H1 (cell line): ENCODE measurements around the gene ACOX1. TPM values are rescaled to one million over a fixed set of nuclear protein-coding genes. Genes with fewer than 3 reads are reported as not detected.

Source experiments
- CTCF ChIA-PET: fragments of 300-600 bp; sonication (Branson Sonifier 250); formaldehyde crosslinking; loops from one replicate; lab custom pipeline; 2021; ENCODE audit not compliant: partially characterized antibody; lab: Charles Lee
- POLR2A ChIA-PET: fragments of 300-600 bp; sonication (Branson Sonifier 250); formaldehyde crosslinking; loops from one replicate; lab custom pipeline; 2021; ENCODE audit warnings: inconsistent platforms; ENCODE audit not compliant: partially characterized antibody; lab: Charles Lee
- DNase-seq, 2 experiments: peaks; one replicate each; pipeline versions ENCODE4 v3.0.0 to v3.0.0-alpha.2; 2010 to 2022; ENCODE audit warnings: low spot score in 2 of 2, low read depth in 1 of 2, mixed read lengths in 1 of 2
- FAIRE-seq: peaks from 2 replicates; lab custom pipeline; 2011; peaks lifted over from hg19 to GRCh38; lab: Jason Lieb, UNC
- H2AFZ ChIP-seq: 2 replicates; pipeline ENCODE4 v1.8.1; 2012; ENCODE audit warnings: low read length, inconsistent platforms
- H2AK5ac ChIP-seq: 2 replicates; pipeline ENCODE4 v1.6.1; 2013; ENCODE audit warnings: low read depth, low read length
- H2BK120ac ChIP-seq: replicated peaks from 2 replicates; pipeline ENCODE3; 2013; ENCODE audit warnings: low read depth, low read length, inconsistent platforms
- H2BK12ac ChIP-seq: 2 replicates; pipeline ENCODE4 v1.6.1; 2013; ENCODE audit warnings: low read depth, low read length
- H2BK15ac ChIP-seq: 2 replicates; pipeline ENCODE4 v1.6.1; 2013; ENCODE audit warnings: low read length
- H2BK20ac ChIP-seq: 2 replicates; pipeline ENCODE4 v1.6.1; 2013; ENCODE audit warnings: low read length
- H2BK5ac ChIP-seq: 2 replicates; pipeline ENCODE4 v1.6.1; 2013; ENCODE audit warnings: low read depth, low read length
- H3K14ac ChIP-seq: 2 replicates; pipeline ENCODE4 v1.6.1; 2013; ENCODE audit warnings: inconsistent platforms; ENCODE audit not compliant: insufficient read length
- H3K18ac ChIP-seq: 2 replicates; pipeline ENCODE4 v1.6.1; 2013; ENCODE audit warnings: low read length; ENCODE audit errors: extremely low read depth
- H3K23ac ChIP-seq: 2 replicates; pipeline ENCODE4 v1.6.1; 2013; ENCODE audit warnings: inconsistent platforms; ENCODE audit not compliant: insufficient read length
- H3K23me2 ChIP-seq: 2 replicates; pipeline ENCODE4 v1.6.1; 2013; ENCODE audit warnings: low read depth, low read length
- H3K27ac ChIP-seq: 2 replicates; pipeline ENCODE4 v1.6.1; 2011; ENCODE audit warnings: low read depth, low read length, inconsistent platforms
- H3K27me3 ChIP-seq, 4 experiments: replicated peaks in 1 of 4; 1 replicate in 1 of 4; 2 replicates in 3 of 4; pipeline versions ENCODE4 v1.6.1 to v1.8.1; 2011 to 2013; ENCODE audit warnings: low read length in 3 of 4, mild to moderate bottlenecking in 3 of 4, inconsistent platforms in 2 of 4, mixed read lengths in 2 of 4, moderate library complexity in 1 of 4; ENCODE audit not compliant: control insufficient read depth in 3 of 4, insufficient read depth in 3 of 4; ENCODE audit errors: extremely low read depth in 1 of 4
- H3K36me3 ChIP-seq, 4 experiments: 2 replicates each; pipeline versions ENCODE4 v1.6.1 to v1.8.1; 2011 to 2013; ENCODE audit warnings: mild to moderate bottlenecking in 4 of 4, low read length in 3 of 4, moderate library complexity in 2 of 4, control low read depth in 1 of 4, inconsistent platforms in 1 of 4; ENCODE audit not compliant: insufficient read depth in 4 of 4, control insufficient read depth in 2 of 4
- H3K4ac ChIP-seq: replicated peaks from 2 replicates; pipeline ENCODE3; 2013; ENCODE audit warnings: low read length, low read depth, mixed read lengths, inconsistent platforms; ENCODE audit not compliant: insufficient read length
- H3K4me1 ChIP-seq, 4 experiments: replicated peaks in 1 of 4; 1 replicate in 1 of 4; 2 replicates in 3 of 4; pipeline versions ENCODE4 v1.6.1 to v1.8.1; 2011 to 2013; ENCODE audit warnings: low read length in 3 of 4, inconsistent platforms in 2 of 4, mixed read lengths in 1 of 4; ENCODE audit not compliant: insufficient read depth in 4 of 4, control insufficient read depth in 3 of 4
- H3K4me2 ChIP-seq, 2 experiments: 2 replicates each; pipeline versions ENCODE4 v1.6.1 to v1.8.1; 2011 to 2013; ENCODE audit warnings: low read depth in 2 of 2, low read length in 2 of 2, control low read depth in 1 of 2, inconsistent platforms in 1 of 2, mild to moderate bottlenecking in 1 of 2; ENCODE audit not compliant: insufficient read depth in 1 of 2
- H3K4me3 ChIP-seq, 4 experiments: fragments of 200-600, 300-600 bp in 1 of 4; sonication (generic), shearing (Covaris generic), sonication (Bioruptor Twin) in 1 of 4; 2 replicates each; pipeline versions ENCODE4 v1.5.1 to v1.8.1; 2011 to 2016; ENCODE audit warnings: low read length in 4 of 4, low read depth in 3 of 4, control low read depth in 2 of 4, inconsistent platforms in 2 of 4, mild to moderate bottlenecking in 2 of 4, mixed read lengths in 1 of 4, moderate library complexity in 1 of 4; ENCODE audit not compliant: insufficient read depth in 2 of 4; ENCODE audit errors: extremely low read depth in 1 of 4
- H3K56ac ChIP-seq: replicated peaks from 2 replicates; pipeline ENCODE3; 2013; ENCODE audit warnings: low read depth, mild to moderate bottlenecking, mixed read lengths, low read length, inconsistent platforms; ENCODE audit not compliant: insufficient read length
- H3K79me1 ChIP-seq: 2 replicates; pipeline ENCODE4 v1.6.1; 2013; ENCODE audit warnings: low read depth, low read length, control low read depth
- H3K79me2 ChIP-seq, 2 experiments: 2 replicates each; pipeline versions ENCODE4 v1.6.1 to v1.8.1; 2012 to 2013; ENCODE audit warnings: low read length in 2 of 2, mild to moderate bottlenecking in 2 of 2, inconsistent platforms in 1 of 2; ENCODE audit not compliant: insufficient read depth in 2 of 2, control insufficient read depth in 1 of 2
- H3K9ac ChIP-seq, 4 experiments: replicated peaks in 1 of 4; 1 replicate in 1 of 4; 2 replicates in 3 of 4; pipeline versions ENCODE4 v1.6.1 to v1.8.1; 2011 to 2013; ENCODE audit warnings: low read depth in 3 of 4, low read length in 3 of 4, control low read depth in 2 of 4, mild to moderate bottlenecking in 2 of 4, moderate library complexity in 2 of 4, inconsistent platforms in 1 of 4; ENCODE audit errors: extremely low read depth in 1 of 4
- H3K9me3 ChIP-seq, 2 experiments: 2 replicates each; pipeline versions ENCODE4 v1.6.1 to v1.8.1; 2012 to 2013; ENCODE audit warnings: mild to moderate bottlenecking in 2 of 2, moderate library complexity in 2 of 2, control low read depth in 1 of 2, inconsistent platforms in 1 of 2, low read depth in 1 of 2, low read length in 1 of 2, mixed read lengths in 1 of 2; ENCODE audit not compliant: insufficient read depth in 2 of 2
- H4K20me1 ChIP-seq, 2 experiments: replicated peaks in 1 of 2; 2 replicates each; pipeline versions ENCODE3 to v1.8.1; 2011 to 2013; ENCODE audit warnings: inconsistent platforms in 2 of 2, low read length in 2 of 2, mild to moderate bottlenecking in 1 of 2; ENCODE audit not compliant: insufficient read depth in 2 of 2, control insufficient read depth in 1 of 2
- H4K5ac ChIP-seq: 2 replicates; pipeline ENCODE4 v1.6.1; 2013; ENCODE audit warnings: low read length, low read depth, mixed read lengths, inconsistent platforms; ENCODE audit not compliant: insufficient read length
- H4K8ac ChIP-seq: 2 replicates; pipeline ENCODE4 v1.8.0; 2013; ENCODE audit warnings: mild to moderate bottlenecking, moderate library complexity, low read length, inconsistent platforms; ENCODE audit not compliant: insufficient read depth; ENCODE audit errors: extremely low read depth
- H4K91ac ChIP-seq: replicated peaks from 2 replicates; pipeline ENCODE3; 2013; ENCODE audit warnings: low read length, mixed read lengths, inconsistent platforms; ENCODE audit not compliant: insufficient read length
- BACH1 ChIP-seq: IDR thresholded peaks from 2 replicates; pipeline ENCODE4 v1.6.1; 2012; ENCODE audit warnings: low read length, improper control_type of control experiment
- CTBP2 ChIP-seq: IDR thresholded peaks from 2 replicates; pipeline ENCODE4 v1.7.0; 2011; ENCODE audit warnings: borderline replicate concordance, mild to moderate bottlenecking, moderate library complexity, mixed read lengths, low read length; ENCODE audit not compliant: insufficient read depth, insufficient read length
- KDM1A ChIP-seq: fragments of 200-600, 300-600 bp; sonication (generic); IDR thresholded peaks from 2 replicates; pipeline ENCODE4 v1.7.1; 2016; ENCODE audit warnings: mild to moderate bottlenecking, low read length, borderline replicate concordance
- MAX ChIP-seq: IDR thresholded peaks from 2 replicates; pipeline ENCODE4 v1.6.1; 2012; ENCODE audit warnings: inconsistent platforms
- RFX5 ChIP-seq: IDR thresholded peaks from 2 replicates; pipeline ENCODE4 v1.6.1; 2011; ENCODE audit warnings: low read depth, low read length, improper control_type of control experiment, borderline replicate concordance
- SIRT6 ChIP-seq: IDR thresholded peaks from one replicate; pipeline ENCODE4 v1.7.1; 2012; ENCODE audit warnings: low read length, inconsistent platforms
- SP2 ChIP-seq: IDR thresholded peaks from 2 replicates; pipeline ENCODE4 v1.6.1; 2012; ENCODE audit warnings: mild to moderate bottlenecking, low read length, inconsistent platforms
- TAF7 ChIP-seq: optimal IDR thresholded peaks from 2 replicates; pipeline ENCODE3; 2011; ENCODE audit warnings: low read depth, mild to moderate bottlenecking, inconsistent platforms, low read length, moderate library complexity, borderline replicate concordance
- TCF12 ChIP-seq: IDR thresholded peaks from 2 replicates; pipeline ENCODE4 v1.6.1; 2011; ENCODE audit warnings: low read depth, mild to moderate bottlenecking, low read length
- USF2 ChIP-seq: IDR thresholded peaks from 2 replicates; pipeline ENCODE4 v1.6.1; 2011; ENCODE audit warnings: low read length, improper control_type of control experiment
- WGBS, 2 experiments: shearing (Covaris generic) in 1 of 2; methylation state at CpG; one replicate each; pipeline versions ENCODE4 v1.1.6 to v1.1.7; 2013 to 2015; ENCODE audit warnings: low lambda C conversion rate in 2 of 2, mixed read lengths in 2 of 2, inconsistent platforms in 1 of 2, low coverage in 1 of 2, missing lambda C conversion rate in 1 of 2; ENCODE audit not compliant: insufficient replicate concordance in 2 of 2, insufficient coverage in 1 of 2, insufficient read length in 1 of 2; ENCODE audit errors: extremely low coverage in 1 of 2, missing lambda C conversion rate in 1 of 2; 5-methylcytosine and 5-hydroxymethylcytosine counted together
- polyA plus RNA-seq, 7 experiments: library from polyadenylated mRNA; depleted of rRNA in 3 of 7; stranded (reverse) in 5 of 7; unstranded in 2 of 7; fragments of >200 nt in 5 of 7; fragments of 200-250 nt in 2 of 7; gene quantifications; 1 replicate in 5 of 7; 2 replicates in 1 of 7; 4 replicates in 1 of 7; pipeline versions ENCODE4 v1.2.1 to v1.2.3, GENCODE V29; 2011 to 2013; ENCODE audit warnings: missing spikeins in 2 of 7, mixed read lengths in 2 of 7
- total RNA-seq: library from RNA; stranded (reverse); fragmentation: NEBNext Ultra II Directional; extraction: Animal tissue kit (Norgen Biotek cat#: 25700); gene quantifications from 2 replicates; pipeline ENCODE4 v1.2.1, GENCODE V29; 2021

Gene ACOX1
- total and polyA plus RNA-seq, 2 of the 8 experiments (the other 6 are each of a cell fraction or from before 2014, with no cell fraction given): 10.5 to 30.4 TPM

- no peak for FAIRE-seq
- TF ChIP-seq KDM1A: no peak
- no peak for TF ChIP-seq SIRT6
- TF ChIP-seq USF2: no peak
- TF ChIP-seq CTBP2: no peak
- no peak for TF ChIP-seq TCF12
- no peak for TF ChIP-seq RFX5
- no peak for TF ChIP-seq SP2
- TF ChIP-seq BACH1: no peak
- TF ChIP-seq TAF7: no peak
- TF ChIP-seq MAX: no peak
Observed at GRCh38 chr17:75895370-75896155, 83.4 kb downstream of the ACOX1 start.

More at GRCh38 chr17:75895370-75896155, 83.4 kb downstream of the ACOX1 start:
- peak in 1 of 2 experiments; percentile 63 for DNase-seq
- peak overlapping the region; percentile 80; the same call in 1 of the 2 replicates for H2BK12ac ChIP-seq
- H3K9me3 ChIP-seq: no peaks in the 10 kb centered on the region
- H2BK20ac ChIP-seq: no peak overlapping the region
- H3K9ac ChIP-seq: peak overlapping the region in 3 of 4 experiments; percentile 62 to 91 (median 62); a peak in 6 of 7 replicates
- no peak overlapping the region for H4K5ac ChIP-seq
- H2AK5ac ChIP-seq: peak overlapping the region; percentile 88
- H3K4me3 ChIP-seq: peak overlapping the region; percentile 58 to 96 (median 80)
- 23% methylated on average over 28 of the region's 28 CpGs; no CpG with 5 or more reads in 1 of the 2 experiments for WGBS, 2 experiments
- H3K18ac ChIP-seq: peak overlapping the region; percentile 97
- H2AFZ ChIP-seq: no peak overlapping the region
- peak overlapping the region; percentile 97 for H3K4ac ChIP-seq
- H4K91ac ChIP-seq: peak overlapping the region; percentile 83
- ChIA-PET POLR2A (interaction anchor here (0.8 to 12.1 kb wide), 16 partner anchors 8 to 185 kb away, joined by 3 to 143 read pairs (median 8); partner anchors contain the start of genes FBF1, MRPL38, TRIM47 and UNK), CTCF (interaction anchor here (0.6 to 51.3 kb wide), 15 partner anchors 9 to 113 kb away, joined by 3 to 885 read pairs (median 5); partner anchors contain the start of genes CDK3, MRPL38, TRIM47 and WBP2)
- H4K20me1 ChIP-seq: peaks cover 2 to 11% of the 10 kb centered on the region in 2 experiments
- H3K23ac ChIP-seq: no peak overlapping the region
- peaks cover 0 to 15% of the 10 kb centered on the region in 2 experiments; a peak in 1 of 4 replicates for H3K79me2 ChIP-seq
- peaks cover 4 to 25% (median 13%) of the 10 kb centered on the region in 4 experiments for H3K4me1 ChIP-seq
- no peak overlapping the region for H3K56ac ChIP-seq
- peaks cover 5 to 37% (median 27%) of the 10 kb centered on the region in 4 experiments; a peak in 6 of 8 replicates for H3K36me3 ChIP-seq
- H2BK15ac ChIP-seq: 0 out of 2 replicates have a peak overlapping the region, but pooled peaks have one; percentile 31
- no peaks in the 10 kb centered on the region for H3K27me3 ChIP-seq
- no peak overlapping the region for H3K27ac ChIP-seq
- peaks cover 8% of the 10 kb centered on the region for H3K23me2 ChIP-seq
- peak overlapping the region; percentile 88 to 95 for H3K4me2 ChIP-seq
- H2BK5ac ChIP-seq: peak overlapping the region; percentile 66; the same call in 1 of the 2 replicates
- H3K14ac ChIP-seq: no peak overlapping the region
- no peak overlapping the region for H2BK120ac ChIP-seq
- H4K8ac ChIP-seq: no peak overlapping the region
- peaks cover 3% of the 10 kb centered on the region; the same call in 1 of the 2 replicates for H3K79me1 ChIP-seq
